Measurements from ENCODE around the gene ARID5A.

ARID5A gene, protein sequence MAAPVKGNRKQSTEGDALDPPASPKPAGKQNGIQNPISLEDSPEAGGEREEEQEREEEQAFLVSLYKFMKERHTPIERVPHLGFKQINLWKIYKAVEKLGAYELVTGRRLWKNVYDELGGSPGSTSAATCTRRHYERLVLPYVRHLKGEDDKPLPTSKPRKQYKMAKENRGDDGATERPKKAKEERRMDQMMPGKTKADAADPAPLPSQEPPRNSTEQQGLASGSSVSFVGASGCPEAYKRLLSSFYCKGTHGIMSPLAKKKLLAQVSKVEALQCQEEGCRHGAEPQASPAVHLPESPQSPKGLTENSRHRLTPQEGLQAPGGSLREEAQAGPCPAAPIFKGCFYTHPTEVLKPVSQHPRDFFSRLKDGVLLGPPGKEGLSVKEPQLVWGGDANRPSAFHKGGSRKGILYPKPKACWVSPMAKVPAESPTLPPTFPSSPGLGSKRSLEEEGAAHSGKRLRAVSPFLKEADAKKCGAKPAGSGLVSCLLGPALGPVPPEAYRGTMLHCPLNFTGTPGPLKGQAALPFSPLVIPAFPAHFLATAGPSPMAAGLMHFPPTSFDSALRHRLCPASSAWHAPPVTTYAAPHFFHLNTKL

DNA sequence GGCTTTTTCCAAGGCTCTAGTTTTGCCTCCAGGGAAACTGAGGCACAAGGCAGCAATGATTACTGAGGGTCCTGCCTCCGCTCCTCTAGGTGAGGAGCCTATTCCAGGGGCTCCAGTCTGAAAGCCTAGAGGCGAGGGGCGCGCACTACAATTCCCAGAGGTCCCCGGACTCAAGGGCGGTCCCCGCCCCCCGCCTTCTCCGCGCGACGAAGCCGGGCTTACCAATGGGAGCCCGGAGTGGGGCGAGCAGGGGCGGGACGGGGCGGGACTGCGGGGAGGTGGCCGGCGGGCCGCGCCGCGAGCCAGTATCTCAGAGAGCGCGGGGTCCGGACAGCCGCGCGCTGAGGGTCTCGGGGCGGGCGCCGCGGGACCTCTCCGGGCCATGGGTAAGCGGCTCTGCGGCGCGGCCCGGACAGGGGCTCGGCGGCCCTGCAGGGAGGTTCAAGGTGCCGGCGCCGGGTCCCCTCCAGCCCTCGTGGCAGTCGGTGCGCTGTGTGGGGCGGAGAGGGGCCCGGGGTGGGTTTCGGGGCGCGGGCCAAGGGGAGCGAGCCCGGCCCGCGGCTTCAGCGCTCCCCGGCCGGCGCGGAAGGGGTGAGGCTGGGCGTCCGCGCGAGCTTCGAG lies at the start of gene ARID5A:
Gene ARID5A, plus strand, starts transcription at position 308 of the 621 bp plus-strand sequence. Its CDS starts 75 bp downstream, at position 383.
- TF ChIP-seq, protein P1, sequence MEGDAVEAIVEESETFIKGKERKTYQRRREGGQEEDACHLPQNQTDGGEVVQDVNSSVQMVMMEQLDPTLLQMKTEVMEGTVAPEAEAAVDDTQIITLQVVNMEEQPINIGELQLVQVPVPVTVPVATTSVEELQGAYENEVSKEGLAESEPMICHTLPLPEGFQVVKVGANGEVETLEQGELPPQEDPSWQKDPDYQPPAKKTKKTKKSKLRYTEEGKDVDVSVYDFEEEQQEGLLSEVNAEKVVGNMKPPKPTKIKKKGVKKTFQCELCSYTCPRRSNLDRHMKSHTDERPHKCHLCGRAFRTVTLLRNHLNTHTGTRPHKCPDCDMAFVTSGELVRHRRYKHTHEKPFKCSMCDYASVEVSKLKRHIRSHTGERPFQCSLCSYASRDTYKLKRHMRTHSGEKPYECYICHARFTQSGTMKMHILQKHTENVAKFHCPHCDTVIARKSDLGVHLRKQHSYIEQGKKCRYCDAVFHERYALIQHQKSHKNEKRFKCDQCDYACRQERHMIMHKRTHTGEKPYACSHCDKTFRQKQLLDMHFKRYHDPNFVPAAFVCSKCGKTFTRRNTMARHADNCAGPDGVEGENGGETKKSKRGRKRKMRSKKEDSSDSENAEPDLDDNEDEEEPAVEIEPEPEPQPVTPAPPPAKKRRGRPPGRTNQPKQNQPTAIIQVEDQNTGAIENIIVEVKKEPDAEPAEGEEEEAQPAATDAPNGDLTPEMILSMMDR (IDR thresholded peaks at IDR 0.05): no peak

DNA sequence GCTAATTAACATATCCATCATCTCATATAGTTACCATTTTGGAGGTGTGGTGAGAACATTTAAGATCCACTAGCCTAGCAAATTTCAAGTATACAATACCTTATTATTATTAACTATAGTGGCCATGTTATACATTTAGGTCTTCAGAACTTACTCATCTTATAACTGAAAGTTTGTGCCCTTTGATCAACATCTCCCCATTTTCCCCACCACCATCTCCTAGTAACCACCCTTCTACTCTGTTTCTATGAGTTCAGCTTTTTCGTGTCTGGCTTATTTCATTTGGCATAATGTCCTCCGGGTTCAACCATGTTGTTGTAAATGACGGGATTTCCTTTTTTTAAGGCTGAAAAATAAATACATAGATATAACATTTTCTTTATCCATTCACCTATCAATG lies 47.3 kb upstream of the ARID5A start:
- TF ChIP-seq, protein P1 (IDR thresholded peaks at IDR 0.05): no peak

DNA sequence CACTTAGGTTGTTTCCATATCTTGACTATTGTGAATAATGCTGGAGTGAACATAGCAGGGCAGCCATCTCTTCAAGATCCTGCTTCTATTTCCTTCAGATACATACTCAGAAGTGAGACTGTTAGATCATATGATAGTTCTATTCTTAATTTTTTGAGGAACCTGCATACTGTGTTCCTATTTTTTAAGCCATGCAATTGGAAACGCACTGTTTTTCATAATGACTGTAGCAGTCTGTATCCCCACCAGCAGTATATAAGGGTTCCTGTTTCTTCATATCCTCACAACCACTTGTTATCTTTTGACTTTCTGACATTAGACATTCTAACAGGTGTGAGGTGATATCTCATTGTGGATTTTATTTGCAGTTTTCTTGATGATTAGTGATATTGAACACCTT lies 46.9 kb upstream of the ARID5A start:
- TF ChIP-seq, protein P1 (IDR thresholded peaks at IDR 0.05): no peak

DNA sequence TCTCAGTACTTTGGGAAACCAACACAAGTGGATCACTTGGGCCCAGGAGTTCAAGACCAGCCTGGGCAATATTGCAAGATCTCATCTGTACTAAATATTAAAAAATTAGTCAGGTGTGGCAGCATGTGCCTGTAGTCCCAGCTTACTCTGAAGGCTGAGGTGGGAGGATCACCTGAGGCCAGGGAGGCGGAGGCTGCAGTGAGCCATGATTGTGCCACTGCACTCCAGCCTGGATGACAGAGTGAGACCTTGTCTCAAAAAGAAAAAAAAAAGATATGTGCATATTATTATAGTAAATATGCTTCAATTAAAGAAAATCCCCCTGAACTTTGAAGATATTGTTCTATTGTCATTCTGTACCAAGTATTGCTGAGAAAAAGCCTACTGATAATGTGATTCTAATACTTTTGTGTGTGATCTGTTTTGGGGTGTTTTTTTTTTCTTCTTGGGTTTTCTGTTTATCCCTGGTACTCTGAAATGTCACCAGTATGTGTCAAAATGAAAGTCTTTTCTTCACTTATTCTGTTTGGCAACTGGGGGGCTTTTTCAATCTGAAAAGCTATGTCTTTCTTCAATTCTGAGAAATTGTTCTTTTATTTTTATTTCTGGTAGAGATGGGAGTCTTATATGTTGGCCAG lies 44.6 kb upstream of the ARID5A start:
- TF ChIP-seq, protein P1 (IDR thresholded peaks at IDR 0.05): no peak

DNA sequence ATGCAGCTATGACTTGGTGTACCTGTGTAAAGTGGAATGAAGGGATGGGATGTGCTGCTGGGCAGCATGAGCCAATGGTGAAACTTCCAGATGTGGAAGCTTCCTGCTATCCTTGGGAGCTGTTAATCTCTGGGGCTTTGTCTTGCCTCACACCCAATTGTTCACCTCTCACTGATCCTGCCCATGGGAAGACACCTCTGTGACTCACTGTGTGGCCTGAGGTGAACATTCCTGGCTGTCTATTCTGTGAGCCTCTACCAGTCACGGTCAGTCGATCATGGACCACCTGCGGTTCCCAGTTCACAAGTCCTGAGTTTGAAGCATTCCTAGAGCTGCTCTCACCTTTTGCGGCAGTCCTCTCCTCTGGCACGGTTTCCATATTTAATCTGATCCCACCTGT lies 43.5 kb upstream of the ARID5A start:
- TF ChIP-seq, protein P1 (IDR thresholded peaks at IDR 0.05): no peak

DNA sequence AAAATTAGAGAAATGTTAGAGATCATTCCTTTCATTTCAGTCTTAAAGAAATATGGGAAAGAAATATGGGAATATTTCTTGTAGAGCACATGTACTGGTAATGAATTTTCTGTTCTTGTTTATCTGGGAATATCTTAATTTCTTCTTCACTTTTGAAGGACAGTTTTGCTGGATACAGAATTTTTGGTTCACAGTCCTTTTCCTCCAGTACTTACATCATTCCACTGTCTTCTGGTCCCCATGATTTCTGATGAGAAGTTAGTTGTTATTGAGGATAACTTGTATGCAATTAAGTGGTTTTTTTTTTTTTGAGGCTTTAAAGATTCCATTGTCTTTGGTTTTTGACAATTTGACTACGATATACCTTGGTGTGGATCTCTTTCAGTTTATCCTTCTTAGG lies 42.4 kb upstream of the ARID5A start:
- TF ChIP-seq, protein P1 (IDR thresholded peaks at IDR 0.05): no peak

DNA sequence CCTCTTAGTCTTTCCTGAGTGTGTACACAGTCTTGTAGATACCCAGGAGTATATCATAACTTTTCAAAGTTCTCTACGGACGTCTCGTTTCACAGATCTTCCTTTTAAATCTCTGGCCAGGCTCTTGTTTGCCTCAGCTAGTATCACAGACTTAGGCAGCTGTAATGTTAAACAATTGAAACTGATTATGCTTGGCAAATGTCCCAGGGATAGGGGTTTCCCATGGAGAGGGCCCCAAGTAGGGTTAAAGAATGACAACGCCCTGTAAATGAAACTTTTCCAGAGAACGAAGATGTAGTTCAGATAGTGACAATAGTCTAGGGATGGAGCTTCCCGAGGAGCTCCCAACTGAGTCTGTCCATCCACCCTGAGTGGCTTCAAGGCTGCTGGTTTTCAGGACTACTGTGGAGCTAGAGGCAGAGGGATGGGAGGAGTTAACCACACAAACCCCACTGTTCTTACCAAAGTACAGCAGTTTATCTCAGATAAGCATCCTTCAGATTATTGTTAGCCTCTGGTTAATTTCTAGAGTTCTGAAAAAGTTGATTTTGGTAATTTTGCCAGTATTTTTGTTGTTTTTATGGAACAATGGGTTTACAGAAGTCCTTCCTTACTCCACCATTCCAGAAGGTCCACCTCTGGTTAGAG lies 40.4 kb upstream of the ARID5A start:
- TF ChIP-seq, protein P1 (IDR thresholded peaks at IDR 0.05): no peak
